Upper lobe of left lung (tissue), 4 donors: Measurements from ENCODE around the gene TAS2R46.

Source experiments
- CTCF ChIP-seq, 6 experiments: fragments of 450-650 bp in 4 of 6; fragments of 200-600 bp in 2 of 6; sonication (generic) in 2 of 6; IDR thresholded peaks; one replicate each; pipeline ENCODE4 v1.5.1; 2016 to 2019; ENCODE audit warnings: antibody characterized with exemption in 6 of 6
- POLR2A ChIP-seq, 4 donors: fragments of 450-650 bp; IDR thresholded peaks; one replicate each; pipeline ENCODE4 v1.5.1; 2016 to 2017; ENCODE audit warnings: antibody characterized with exemption in 4 of 4, mild to moderate bottlenecking in 2 of 4
- POLR2AphosphoS5 ChIP-seq, 2 donors: sonication (generic); formaldehyde crosslinking; IDR thresholded peaks; one replicate each; pipeline ENCODE4 v1.5.1; 2017; ENCODE audit warnings: antibody characterized with exemption in 2 of 2

DNA sequence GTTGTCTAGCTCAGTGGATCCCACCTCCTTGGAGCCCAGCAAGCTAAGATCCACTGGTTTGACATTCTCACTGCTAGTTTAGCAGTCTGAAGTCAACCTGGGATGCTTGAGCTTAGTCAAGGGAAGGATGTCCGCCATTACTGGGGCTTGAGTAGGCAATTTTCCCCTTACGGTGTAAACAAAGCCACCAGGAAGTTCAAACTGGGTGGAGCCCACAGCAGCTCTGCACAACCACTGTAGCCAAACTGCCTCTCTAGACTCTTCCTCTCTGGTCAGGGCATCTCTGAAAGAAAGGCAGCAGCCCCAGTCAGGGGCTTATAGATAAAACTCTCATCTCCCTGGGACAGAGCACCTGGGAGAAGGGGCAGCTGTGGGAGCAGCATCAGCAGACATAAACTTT, 46.8 kb upstream of the TAS2R46 start:
- TF ChIP-seq POLR2A (IDR thresholded peaks at IDR 0.05) (no peak), CTCF (IDR thresholded peaks at IDR 0.05) (no peak), POLR2AphosphoS5 (IDR thresholded peaks at IDR 0.05) (no peak)
